NT2/D1 (cell line): ENCODE measurements around the gene EEF2.

Source experiments
- SUZ12 ChIP-seq: IDR thresholded peaks from 2 replicates; pipeline ENCODE4 v1.6.1; 2011; ENCODE audit not compliant: insufficient read length, insufficient read depth; ENCODE audit errors: extremely low read depth
- YY1 ChIP-seq: IDR thresholded peaks from 2 replicates; pipeline ENCODE4 v1.6.1; 2011; ENCODE audit not compliant: insufficient read length, insufficient read depth

GRCh38 chr19:3990815-3991117 is 5.5 kb upstream of the EEF2 start:
- TF ChIP-seq SUZ12 (no peak), YY1 (no peak)
